Activated CD4-positive, alpha-beta T cell treated with anti-CD3 and anti-CD28 coated beads for 4 hours (primary cell): ENCODE results near the gene HGFAC.
"Not testable (repeated sequence)": the region's sequence is repeated elsewhere in the genome, so short reads cannot be mapped to it uniquely, and the experiment has no call there.

ENCODE experiments used
- DNase-seq, 2 donors: peaks; one replicate each; pipeline ENCODE4 v3.0.0-alpha.2; 2020

HGFAC gene

DNA sequence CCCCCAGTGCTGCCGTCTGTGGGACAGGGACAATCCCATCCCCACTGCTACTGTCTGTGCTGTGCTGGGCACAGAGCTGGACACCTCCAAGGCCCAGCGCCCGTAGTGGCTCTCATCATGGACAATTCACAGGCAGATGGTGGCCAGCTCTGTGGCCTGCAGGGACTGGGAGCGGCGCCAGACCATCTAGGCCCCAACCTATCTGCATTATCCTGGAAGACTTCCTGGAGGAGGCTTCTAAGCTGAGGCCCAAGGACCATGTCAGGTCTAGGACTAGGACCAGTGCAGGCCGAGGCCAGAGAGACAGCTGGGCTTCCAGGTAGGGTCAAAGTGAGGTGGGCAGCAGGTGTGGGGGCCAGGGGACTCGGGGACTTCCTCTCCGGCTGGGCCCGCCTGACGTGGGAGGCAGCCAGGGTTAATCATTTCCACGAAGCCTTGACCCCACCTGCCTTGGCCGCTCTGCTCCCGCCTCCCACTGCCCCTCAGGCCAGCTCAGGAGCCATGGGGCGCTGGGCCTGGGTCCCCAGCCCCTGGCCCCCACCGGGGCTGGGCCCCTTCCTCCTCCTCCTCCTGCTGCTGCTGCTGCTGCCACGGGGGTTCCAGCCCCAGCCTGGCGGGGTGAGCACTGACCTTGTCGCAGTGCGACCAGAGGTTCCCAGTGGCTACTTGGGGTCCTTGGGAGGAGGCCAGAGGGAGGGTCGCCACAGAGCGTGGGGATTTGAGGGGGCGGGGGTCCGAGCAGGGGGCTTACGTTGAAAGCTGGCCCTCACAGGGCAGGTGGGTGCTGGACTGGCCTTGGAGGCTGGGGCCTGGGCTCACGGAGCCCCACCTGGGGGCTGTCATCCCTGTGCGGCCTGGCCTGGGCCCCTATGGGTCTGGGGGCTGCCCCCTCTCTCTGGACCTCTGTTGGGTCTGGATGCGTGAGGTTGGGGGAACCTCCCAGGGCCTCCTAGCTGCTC, at the start of gene HGFAC:
Gene HGFAC, plus strand, starts transcription at position 468 of the 959 bp plus-strand sequence. Its CDS starts 34 bp downstream, at position 502.
- no peak for DNase-seq

DNA sequence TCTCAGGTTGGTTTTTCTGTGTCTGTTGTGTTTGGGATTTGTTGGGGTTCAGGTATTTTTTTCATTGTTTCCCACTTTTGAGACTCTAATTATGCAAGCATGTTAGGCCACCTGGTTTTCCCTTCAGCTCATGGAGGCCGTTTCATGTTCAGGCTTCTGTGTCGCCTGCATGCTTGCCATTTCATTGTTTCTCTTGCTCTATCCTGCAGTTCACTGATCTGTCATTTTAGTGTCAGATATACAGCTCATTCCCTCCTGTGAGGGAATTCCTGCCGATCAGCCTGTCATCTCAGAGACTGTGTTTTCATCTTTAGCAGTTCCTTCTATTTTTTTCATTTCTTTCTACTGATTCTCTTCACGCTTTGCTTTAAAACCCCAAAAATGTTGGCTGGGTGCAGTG, 49.4 kb upstream of the HGFAC start:
- no peak for DNase-seq

DNA sequence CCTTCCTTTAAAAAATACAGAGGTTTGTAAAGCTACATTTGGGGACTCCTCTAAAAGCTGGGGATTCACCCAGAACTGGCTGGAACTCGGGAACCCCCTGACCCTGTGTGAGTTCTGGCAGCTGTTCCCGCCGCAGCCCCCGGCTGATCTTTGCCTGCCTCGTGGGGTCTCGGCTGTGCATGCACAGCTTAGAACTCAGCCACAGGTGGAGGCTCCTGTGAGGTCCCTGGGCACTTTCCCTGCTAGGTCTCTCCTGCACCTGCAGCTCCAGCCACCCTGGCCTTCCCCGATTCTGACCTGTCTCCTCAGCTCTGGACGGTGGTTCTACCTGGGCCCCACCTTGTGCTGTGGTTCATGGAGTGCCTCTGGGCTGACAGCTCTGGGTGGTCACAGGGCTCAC, 48.6 kb upstream of the HGFAC start:
- DNase-seq = no peak

DNA sequence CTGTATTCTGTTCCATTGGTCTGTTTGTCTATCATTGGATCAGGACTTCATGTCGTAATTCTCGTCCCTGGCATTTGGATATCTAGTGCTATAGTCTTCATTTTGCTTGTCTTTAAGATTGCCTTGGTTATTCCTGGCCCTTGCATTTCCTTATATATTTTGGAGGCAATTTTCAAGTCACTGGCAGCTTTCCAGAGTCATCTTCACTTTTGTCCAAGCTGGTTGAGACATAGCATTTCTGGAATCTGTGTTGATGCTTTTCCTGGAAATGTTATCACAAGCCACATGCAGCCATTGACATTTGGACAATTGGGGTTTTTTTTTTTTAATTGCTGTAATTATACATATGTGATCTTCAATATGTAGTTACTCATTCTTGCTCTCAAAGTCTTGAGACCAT, 45.2 kb upstream of the HGFAC start:
- DNase-seq = no peak

DNA sequence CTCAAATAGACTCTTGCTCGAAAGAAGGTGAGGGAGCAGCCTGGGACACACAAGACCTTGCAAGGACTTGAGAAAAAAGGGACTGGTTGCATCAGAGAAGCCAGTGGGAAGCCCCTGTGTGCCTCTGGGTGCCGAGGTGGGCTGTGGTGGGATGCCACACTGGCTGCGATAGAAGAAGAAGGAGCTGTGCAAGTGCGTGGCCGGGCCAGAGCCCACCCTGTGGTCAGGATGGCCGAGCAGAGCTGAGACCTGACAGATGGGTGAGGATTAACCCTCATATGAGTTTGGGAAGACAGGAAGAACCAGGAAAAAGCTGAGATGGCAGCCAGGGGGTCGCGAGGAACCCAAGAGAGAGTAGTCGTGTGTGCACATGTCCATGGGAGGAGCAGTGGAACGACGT, 44.6 kb upstream of the HGFAC start:
- no peak for DNase-seq

DNA sequence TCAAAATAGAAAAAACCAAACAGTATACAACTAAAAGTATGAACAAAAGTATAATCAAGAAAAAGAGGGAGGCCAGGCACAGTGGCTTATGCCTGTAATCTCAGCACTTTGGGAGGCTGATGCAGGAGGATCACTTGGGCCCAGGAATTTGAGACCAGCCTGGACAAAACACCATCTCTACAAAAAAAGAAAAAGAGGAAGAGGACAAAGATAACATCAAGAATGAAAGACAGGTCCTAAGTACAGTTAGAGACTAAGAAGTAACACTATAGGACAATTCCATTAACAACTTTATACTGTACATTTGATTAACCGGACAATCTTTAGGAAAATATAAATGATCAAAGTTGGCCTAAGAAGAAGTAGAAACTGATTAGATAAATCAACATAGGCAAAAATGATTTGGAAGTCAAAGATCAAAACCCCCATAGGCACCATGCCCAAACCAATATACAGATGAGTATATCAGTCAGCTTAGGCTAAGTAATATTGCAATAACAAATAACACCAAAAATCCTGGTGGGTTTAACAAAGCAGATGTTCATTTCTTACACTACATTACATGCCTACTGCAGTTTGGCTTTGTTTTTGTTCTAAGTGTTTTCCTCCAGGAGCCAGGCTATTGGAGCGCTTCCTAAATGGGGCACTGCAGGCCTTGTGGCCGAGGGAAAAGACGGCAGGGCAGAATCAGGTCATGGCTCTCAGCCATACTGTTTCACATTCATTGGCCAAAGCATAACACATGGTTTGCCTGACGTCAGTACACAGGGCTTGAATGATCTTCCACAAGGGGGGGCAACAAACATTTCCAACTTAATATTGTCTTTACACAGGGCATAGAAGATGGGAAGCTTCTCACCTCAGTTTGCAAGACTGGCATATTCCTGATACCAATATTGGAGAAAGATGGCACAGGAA, 42.2 kb upstream of the HGFAC start:
- no peak for DNase-seq

DNA sequence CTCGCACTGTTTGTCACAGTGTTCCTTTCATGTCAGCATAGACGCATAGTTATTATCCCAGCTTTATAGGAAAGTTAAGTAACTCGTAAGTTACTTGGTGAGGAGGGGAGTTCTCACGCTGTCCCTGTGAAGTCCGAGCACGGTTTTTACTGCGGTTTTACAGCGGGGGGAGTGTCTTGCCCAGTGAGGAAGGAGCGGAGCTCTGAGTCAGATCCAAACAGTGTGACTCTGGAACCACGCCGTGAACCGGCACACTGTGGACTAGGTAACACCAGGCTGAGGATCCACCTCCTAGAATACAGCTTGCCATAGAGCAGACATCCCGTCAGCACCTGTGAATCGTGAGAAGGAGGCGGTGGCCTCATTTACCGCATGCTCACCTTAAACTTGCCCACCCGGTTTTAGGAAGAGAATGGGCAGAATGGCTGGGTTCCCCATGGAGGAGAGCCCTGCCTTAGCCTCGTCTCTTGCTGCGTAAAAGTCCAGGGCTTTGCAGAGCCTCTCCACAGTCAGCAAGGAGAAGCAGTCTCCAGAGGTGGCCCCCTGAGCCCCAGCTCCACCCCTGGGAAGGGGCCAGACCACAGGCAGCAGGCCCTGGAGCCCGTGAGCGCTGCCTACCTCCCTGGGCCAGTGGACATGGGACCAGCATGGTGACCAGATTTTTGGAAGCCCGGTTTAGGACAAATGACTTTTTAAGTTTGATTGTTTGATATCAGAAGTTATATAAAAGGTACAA, 40.2 kb upstream of the HGFAC start:
- no peak for DNase-seq

DNA sequence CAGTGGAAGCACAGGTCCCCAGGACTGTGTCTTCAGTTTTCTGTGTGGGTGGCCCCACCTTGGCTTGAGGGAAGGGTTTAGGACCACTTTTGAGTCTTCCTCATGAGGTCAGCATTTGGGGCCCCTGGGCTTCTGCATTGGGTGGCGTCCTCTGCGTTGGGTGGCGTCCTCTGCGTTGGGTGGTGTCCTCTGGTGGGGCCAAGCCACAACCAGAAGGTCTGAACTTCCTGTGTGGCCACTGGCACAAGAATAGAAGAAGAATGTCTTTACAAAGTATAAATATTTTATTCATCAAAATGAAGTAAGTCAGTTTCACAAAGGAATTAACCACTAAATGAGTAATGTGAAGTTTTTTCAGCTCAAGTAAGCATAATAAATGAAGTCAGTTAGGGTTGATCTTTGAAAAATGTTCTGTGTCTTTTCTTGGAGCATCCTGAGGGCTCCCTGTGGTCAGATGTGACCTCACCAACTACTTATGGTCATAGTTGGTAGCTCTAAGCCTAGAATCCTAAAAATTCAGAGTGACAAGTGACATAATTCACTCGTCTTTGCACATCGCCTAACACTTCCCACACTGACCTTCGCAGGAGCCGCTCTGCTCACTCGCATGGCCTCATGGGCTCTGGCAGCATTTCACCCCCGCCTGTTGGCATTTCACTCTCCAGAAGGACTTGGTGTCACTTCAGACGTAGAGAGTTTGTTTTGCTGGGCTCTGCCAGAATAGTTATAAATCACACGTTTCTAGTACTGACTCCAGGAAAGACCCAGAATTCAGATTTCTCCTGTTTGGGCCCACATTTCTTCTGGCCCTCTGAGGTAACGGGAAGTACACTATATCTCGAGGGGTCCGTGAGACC, 39.0 kb upstream of the HGFAC start:
- DNase-seq = no peak

DNA sequence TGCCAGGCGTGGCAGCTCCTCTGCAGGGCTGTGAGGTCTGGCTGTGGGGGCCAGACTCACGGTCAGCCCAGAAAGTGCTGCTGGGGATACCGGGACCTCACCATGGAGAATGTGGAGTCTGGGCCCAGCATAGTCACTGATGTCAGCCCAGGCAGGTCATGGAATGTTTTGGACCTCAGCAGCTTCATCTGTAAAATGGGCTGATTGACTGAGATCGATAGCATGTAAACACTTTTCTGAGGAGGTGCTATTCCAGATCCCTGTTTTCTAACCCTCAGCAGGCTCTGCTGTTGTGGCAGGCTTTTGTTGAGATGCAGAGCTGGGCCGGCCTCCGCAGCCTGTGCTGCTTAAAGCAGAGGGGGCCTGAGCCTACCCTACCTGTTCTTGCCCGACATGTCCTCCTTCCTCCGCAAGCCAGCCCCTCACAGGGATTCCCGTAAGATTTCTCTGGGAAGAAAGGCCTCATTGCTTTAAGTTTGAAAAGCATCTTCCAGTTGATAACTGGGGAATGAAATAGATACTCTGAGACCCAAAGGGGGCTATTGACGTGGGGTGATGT, 38.3 kb upstream of the HGFAC start:
- no peak for DNase-seq

DNA sequence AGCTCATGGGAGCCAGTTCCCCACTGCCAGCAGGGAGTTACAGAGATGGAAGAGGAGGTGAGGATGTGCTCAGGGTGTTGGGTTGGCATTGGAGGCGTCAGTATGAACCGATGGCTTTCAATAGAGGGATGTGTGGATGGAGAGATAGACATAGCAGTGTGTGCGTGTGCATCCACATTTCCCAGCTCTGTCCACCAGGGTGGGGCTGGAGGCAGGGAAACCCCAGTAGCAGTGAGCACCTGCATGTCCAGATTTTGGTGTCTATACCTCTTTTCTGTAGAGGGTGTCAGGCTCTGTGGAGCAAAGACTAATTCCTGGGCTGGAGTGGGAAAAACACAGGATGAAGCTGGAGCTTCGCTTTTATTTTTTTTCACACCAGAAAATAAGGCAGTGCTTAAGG, 37.2 kb upstream of the HGFAC start:
- no peak for DNase-seq

DNA sequence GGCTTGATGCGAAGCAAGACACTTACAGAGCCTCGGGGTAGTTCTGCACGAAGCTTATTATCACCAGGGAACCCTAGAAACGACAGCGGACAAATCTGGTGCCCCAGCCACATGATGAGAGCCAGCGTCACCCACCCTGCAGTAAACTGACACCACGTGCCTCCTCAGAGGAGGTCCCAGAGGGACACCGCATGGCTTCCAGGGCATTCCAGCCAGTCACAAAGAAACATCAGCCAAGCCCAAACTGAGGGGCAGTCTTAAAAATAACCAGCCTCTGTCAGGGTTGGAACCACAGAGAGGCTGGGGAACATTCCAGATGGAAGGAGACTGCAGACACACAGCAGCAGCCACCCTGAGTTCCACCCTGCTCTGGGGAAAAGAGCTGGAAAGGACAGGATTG, 36.6 kb upstream of the HGFAC start:
- no peak for DNase-seq

DNA sequence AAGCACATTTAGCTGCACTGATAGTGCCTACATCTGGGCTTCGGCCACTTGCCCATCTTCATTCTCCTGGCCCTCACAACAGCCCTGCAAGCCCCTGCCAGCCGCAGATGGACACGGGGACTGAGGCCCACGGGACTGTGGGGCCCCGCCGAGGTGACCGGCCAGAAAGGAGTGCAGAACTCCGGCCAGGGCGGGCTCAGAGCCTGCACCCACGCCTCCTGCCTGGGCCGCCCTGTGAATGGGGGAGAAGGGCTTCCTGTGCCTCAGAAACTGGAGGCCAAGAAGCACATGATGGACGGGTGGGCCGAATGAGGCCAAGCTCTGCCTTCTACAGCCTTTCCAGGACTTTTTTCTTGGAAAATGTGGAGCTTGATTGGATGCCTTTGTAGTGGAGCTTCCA, 35.7 kb upstream of the HGFAC start:
- DNase-seq = no peak

DNA sequence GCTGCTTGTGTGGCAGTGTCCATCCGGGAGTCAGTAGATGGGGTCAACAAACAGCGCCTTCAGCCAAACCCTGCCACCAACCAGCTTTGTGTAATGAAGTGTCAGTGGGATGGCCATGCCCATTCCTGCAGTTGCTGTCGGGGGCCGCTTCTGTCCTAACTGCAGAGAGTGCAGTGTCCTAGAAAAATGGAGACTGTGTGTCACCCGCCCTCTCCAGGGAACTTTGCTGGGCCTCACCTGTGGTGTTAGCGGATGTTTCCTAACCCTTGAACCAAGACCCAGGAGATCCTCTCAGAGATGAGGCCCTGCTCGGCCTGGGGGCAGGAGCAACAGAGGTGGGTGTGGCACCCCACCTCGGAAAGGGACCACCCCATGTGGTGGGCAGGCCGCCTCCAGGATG, 35.3 kb upstream of the HGFAC start:
- DNase-seq = no peak

DNA sequence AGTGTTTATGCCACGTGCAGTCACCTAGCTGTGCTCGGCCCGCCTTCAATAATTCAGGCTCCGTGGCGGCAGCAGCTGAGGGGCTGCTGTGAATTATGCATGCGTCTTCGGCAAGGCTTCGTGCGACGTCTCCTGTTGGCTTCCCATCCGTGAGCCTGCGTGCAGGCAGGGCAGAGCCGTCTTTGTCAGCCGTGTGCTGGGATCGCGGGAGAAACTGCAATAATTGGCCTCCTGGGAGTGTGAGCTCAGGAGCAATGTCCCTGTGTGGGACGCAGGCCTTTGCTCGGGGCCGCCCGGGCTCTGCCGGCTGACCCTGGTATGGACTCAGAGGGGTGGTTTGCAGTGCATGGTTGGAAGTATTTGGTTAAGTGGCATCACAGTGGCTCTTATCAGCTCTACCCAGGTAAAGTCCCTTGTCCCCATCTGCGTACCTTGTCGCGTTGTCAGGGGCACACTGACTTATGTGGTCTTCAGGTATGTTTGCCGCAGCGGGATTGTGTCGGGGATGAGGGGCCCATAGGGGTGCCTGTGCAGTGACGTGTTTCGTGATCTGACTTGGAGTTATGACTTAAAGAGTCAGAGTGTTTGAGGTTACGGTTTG, 34.5 kb upstream of the HGFAC start:
- DNase-seq = no peak

DNA sequence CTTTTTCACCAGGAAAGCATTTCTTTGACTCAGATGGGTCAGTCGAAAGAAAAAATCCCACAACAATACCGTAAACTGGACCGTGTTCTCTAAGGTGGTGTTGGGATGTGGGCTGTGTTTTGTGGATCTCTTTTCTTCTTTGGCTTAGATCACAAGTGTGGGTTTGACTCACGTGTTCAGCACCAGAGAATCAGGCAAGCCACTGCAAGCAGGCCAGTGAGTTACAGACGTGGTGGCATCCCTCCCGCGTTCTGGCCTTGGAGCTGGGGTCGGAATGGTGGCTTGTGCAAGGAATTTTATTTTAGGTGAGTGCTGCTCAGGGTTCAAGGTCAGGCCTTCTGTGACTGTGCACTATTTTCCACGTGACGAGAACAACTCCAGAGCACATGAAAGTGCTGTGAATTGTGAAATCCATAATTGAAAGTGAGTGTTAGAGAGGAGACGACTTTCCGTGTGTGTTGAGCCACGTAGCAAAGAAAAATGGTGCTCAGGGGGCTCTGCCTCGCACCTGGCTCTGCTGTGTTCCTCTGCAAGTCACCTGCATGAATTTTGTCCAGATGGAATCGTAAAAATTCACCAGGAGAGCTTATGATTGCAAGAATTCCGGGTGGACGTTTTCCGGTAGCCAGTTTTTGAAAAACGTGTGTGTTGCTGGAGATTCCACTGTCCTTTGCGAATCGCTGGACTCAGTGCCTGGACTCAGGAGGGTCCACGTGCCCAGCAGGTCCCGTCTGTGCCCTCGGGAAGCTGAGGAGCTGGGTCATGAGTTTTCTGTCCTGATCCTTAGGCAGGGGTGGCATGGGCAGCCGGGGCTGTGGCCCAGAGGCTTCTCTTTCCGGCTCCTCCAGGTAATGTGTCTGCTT, 33.6 kb upstream of the HGFAC start:
- no peak for DNase-seq

DNA sequence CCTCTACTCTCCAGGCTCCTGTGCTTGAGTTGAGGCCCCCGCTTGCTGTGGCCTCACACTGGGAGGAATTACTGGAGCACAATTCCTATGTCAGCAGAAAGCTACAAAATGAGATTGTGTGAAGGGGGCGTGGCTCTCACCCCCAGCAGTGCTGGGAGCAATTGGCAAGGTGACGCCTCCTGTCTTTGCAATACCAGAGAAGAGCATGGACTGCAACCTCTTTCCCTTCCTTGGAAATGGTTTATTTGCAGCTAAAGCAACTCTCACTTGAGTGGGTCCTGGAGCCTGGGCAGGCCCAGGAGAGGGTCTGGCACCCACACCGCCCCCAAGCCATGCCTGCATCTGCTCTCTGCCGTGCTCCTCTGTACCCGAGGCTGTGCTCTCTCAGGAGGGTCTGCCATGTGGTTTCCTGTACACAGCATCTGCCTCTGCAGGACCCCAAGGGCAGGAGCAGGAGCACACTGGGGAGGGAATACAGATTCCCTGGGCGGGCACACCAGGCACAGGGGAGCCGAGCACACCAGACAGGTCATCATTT, 32.9 kb upstream of the HGFAC start:
- DNase-seq = no peak

DNA sequence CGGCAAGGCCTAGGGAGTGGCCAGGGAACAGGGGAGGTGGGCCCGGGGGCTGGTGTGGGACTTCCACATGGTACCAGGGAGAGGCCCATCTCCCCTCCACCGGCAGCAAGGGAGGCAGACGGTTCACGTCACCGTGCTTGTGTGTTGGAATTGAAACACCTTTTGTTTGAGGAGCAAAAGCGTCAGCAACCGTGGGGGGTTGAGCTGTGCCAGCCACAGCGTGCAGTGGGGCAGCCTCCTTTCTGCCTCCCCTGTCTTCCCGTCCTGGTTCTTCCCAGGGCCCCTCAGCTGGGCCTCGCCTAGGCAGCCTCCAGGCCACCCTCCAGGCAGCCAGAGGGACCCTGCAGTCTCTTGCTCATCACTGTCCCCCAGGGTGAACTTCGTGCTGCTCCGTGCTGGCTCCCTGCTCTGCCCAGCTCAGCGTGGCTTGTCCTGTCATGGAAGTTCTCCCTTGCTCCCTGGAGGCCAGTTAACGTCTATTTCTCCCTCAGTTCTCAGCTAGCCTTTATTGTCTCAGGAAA, 32.1 kb upstream of the HGFAC start:
- no peak for DNase-seq

DNA sequence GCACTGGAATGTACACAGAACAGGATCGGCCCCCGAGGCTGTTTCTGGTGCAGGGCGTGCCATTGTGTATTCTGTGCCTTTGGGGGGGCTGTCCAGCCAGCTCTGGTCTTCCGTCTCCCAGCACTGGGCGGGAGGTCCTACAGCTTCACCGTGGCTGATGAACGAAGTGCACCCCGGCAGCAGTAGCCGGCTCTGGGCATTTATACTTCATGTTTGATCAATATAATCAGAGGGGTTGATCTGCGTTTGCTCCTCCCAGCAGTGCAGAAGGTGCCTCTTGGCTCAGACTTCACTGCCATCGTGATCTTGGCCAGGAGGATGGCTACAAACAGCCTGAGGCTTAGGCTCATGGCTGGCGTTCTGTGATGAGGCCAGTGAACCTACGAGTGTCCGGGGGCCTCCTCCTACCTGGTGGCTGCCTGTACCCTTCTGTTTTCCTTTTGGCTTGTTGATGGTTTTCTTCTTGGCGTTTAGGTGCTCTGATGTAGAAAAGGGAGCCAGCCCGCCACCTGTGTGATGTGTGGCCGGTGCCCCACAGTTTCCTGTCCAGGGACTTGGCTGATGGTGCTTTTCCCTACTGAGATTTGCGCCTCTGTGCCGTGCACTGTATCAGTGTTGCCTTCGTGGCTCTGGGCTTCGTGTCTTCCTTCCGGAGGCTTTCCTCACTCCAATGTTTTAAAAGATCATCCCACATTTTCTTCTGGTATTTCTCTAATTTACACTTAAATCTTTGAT, 31.2 kb upstream of the HGFAC start:
- no peak for DNase-seq

DNA sequence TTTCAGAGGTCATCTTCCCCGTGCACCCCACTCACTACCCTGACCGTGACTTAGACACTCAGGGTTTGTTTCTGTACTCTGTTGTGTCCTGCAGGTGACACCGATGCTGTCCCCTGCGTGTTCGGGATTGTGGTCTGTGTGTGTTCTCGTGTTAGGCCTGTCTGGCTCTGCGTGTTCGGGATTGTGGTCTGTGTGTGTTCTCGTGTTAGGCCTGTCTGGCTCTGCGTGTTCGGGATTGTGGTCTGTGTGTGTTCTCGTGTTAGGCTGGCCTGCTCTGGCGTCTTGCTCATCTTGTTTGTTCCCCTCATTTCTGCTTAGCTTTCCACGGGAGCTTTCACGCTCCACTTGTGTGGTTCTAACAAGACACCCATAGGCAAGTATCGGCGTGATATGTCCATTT, 30.6 kb upstream of the HGFAC start:
- not testable (repeated sequence) for DNase-seq
